ENCODE data around the gene RPN1. TPM values are rescaled to one million over a fixed set of nuclear protein-coding genes. Genes with fewer than 3 reads are reported as not detected.
"Not testable (repeated sequence)": the region's sequence is repeated elsewhere in the genome, so short reads cannot be mapped to it uniquely, and the experiment has no call there.

The RPN1 gene
- total RNA-seq, 1 donor = 473 TPM

- peak; percentile 11 for DNase-seq (ENCODE audit: insufficient read length, low spot score, missing footprints)
- Histone ChIP-seq H3K79me2 (ENCODE audit: insufficient read depth, low read length) (no peaks in the 10 kb centered on the region), H3K27me3 (ENCODE audit: insufficient read depth, low read length) (no peaks in the 10 kb centered on the region), H3K27ac (ENCODE audit: low read depth, low read length) (no peak overlapping the region), H3K4me3 (ENCODE audit: insufficient read depth, low read length) (no peak overlapping the region), H3K4me2 (ENCODE audit: insufficient read depth, low read length) (no peak overlapping the region), H3K4me1 (ENCODE audit: insufficient read depth, low read length) (no peaks in the 10 kb centered on the region), H2AFZ (ENCODE audit: low read length) (no peak overlapping the region), H4K20me1 (ENCODE audit: insufficient read depth, low read length) (no peaks in the 10 kb centered on the region), H3K36me3 (ENCODE audit: insufficient read depth, low read length) (no peaks in the 10 kb centered on the region), H3K9me3 (ENCODE audit: low read depth, low read length) (no peaks in the 10 kb centered on the region)
- no peak for TF ChIP-seq CTCF (IDR thresholded peaks at IDR 0.05; ENCODE audit: extremely low read depth, low read depth, low read length)
Measured at GRCh38 chr3:128683957-128684356, 33.3 kb upstream of the RPN1 start.

- Histone ChIP-seq H3K36me3 (ENCODE audit: insufficient read depth, low read length) (no peaks in the 10 kb centered on the region), H2AFZ (ENCODE audit: low read length) (peak overlapping the region; percentile 98), H3K27ac (ENCODE audit: low read depth, low read length) (peak overlapping the region; percentile 94), H4K20me1 (ENCODE audit: insufficient read depth, low read length) (no peaks in the 10 kb centered on the region), H3K27me3 (ENCODE audit: insufficient read depth, low read length) (no peaks in the 10 kb centered on the region), H3K4me2 (ENCODE audit: insufficient read depth, low read length) (peak overlapping the region; percentile 75), H3K4me1 (ENCODE audit: insufficient read depth, low read length) (no peaks in the 10 kb centered on the region), H3K79me2 (ENCODE audit: insufficient read depth, low read length) (no peaks in the 10 kb centered on the region), H3K9me3 (ENCODE audit: low read depth, low read length) (no peaks in the 10 kb centered on the region), H3K4me3 (ENCODE audit: insufficient read depth, low read length) (peak overlapping the region; percentile 82)
- no peak for DNase-seq (ENCODE audit: insufficient read length, low spot score, missing footprints)
- TF ChIP-seq CTCF (IDR thresholded peaks at IDR 0.05; ENCODE audit: extremely low read depth, low read depth, low read length) = no peak
Measured at GRCh38 chr3:128681369-128681829, 30.8 kb upstream of the RPN1 start.

- TF ChIP-seq CTCF (IDR thresholded peaks at IDR 0.05; ENCODE audit: extremely low read depth, low read depth, low read length) = peak; percentile 98
- H3K4me1 ChIP-seq (ENCODE audit: insufficient read depth, low read length) = no peaks in the 10 kb centered on the region
- H3K27me3 ChIP-seq (ENCODE audit: insufficient read depth, low read length) = no peaks in the 10 kb centered on the region
- H3K36me3 ChIP-seq (ENCODE audit: insufficient read depth, low read length) = no peaks in the 10 kb centered on the region
- peak overlapping the region; percentile 94 for H3K27ac ChIP-seq (ENCODE audit: low read depth, low read length)
- no peaks in the 10 kb centered on the region for H3K9me3 ChIP-seq (ENCODE audit: low read depth, low read length)
- H4K20me1 ChIP-seq (ENCODE audit: insufficient read depth, low read length) = no peaks in the 10 kb centered on the region
- no peaks in the 10 kb centered on the region for H3K79me2 ChIP-seq (ENCODE audit: insufficient read depth, low read length)
- DNase-seq (ENCODE audit: insufficient read length, low spot score, missing footprints) = peak; percentile 99
- peak overlapping the region; percentile 82 for H3K4me3 ChIP-seq (ENCODE audit: insufficient read depth, low read length)
- peak overlapping the region; percentile 98 for H2AFZ ChIP-seq (ENCODE audit: low read length)
- H3K4me2 ChIP-seq (ENCODE audit: insufficient read depth, low read length) = peak overlapping the region; percentile 75
Measured at GRCh38 chr3:128680603-128681368, 30.2 kb upstream of the RPN1 start.

GRCh38 chr3:128679338-128679737 lies 28.7 kb upstream of the RPN1 start:
- H3K27ac ChIP-seq (ENCODE audit: low read depth, low read length) = no peak overlapping the region
- H3K4me3 ChIP-seq (ENCODE audit: insufficient read depth, low read length) = no peak overlapping the region
- no peaks in the 10 kb centered on the region for H3K27me3 ChIP-seq (ENCODE audit: insufficient read depth, low read length)
- H3K79me2 ChIP-seq (ENCODE audit: insufficient read depth, low read length) = no peaks in the 10 kb centered on the region
- H2AFZ ChIP-seq (ENCODE audit: low read length) = no peak overlapping the region
- no peak for DNase-seq (ENCODE audit: insufficient read length, low spot score, missing footprints)
- H3K4me2 ChIP-seq (ENCODE audit: insufficient read depth, low read length) = no peak overlapping the region
- H4K20me1 ChIP-seq (ENCODE audit: insufficient read depth, low read length) = no peaks in the 10 kb centered on the region
- TF ChIP-seq CTCF (IDR thresholded peaks at IDR 0.05; ENCODE audit: extremely low read depth, low read depth, low read length) = no peak
- no peaks in the 10 kb centered on the region for H3K9me3 ChIP-seq (ENCODE audit: low read depth, low read length)
- H3K4me1 ChIP-seq (ENCODE audit: insufficient read depth, low read length) = no peaks in the 10 kb centered on the region
- H3K36me3 ChIP-seq (ENCODE audit: insufficient read depth, low read length) = no peaks in the 10 kb centered on the region

- H3K27me3 ChIP-seq (ENCODE audit: insufficient read depth, low read length) = not testable (repeated sequence)
Measured at GRCh38 chr3:128675802-128676201, 25.2 kb upstream of the RPN1 start.

More at GRCh38 chr3:128675802-128676201, 25.2 kb upstream of the RPN1 start:
- H2AFZ ChIP-seq (ENCODE audit: low read length); H3K27ac ChIP-seq (ENCODE audit: low read depth, low read length); H3K4me2 ChIP-seq (ENCODE audit: insufficient read depth, low read length); H3K9me3 ChIP-seq (ENCODE audit: low read depth, low read length); H3K36me3 ChIP-seq (ENCODE audit: insufficient read depth, low read length); H3K79me2 ChIP-seq (ENCODE audit: insufficient read depth, low read length); H3K4me1 ChIP-seq (ENCODE audit: insufficient read depth, low read length); H4K20me1 ChIP-seq (ENCODE audit: insufficient read depth, low read length); DNase-seq (ENCODE audit: insufficient read length, low spot score, missing footprints); H3K4me3 ChIP-seq (ENCODE audit: insufficient read depth, low read length): not testable (repeated sequence)

Data from osteoblast (primary cell).